HL-60 (cell line): ENCODE measurements around the gene PRPF6.

Source experiments
- POLR2AphosphoS5 ChIP-seq: IDR thresholded peaks from 2 replicates; pipeline ENCODE4 v1.6.1; 2012; ENCODE audit warnings: low read depth
- TF ChIP-seq, protein P1 (sequence below): IDR thresholded peaks from one replicate; pipeline ENCODE4 v1.5.1; 2011; ENCODE audit warnings: low read length, control low read depth, inconsistent platforms; ENCODE audit not compliant: insufficient read depth

DNA sequence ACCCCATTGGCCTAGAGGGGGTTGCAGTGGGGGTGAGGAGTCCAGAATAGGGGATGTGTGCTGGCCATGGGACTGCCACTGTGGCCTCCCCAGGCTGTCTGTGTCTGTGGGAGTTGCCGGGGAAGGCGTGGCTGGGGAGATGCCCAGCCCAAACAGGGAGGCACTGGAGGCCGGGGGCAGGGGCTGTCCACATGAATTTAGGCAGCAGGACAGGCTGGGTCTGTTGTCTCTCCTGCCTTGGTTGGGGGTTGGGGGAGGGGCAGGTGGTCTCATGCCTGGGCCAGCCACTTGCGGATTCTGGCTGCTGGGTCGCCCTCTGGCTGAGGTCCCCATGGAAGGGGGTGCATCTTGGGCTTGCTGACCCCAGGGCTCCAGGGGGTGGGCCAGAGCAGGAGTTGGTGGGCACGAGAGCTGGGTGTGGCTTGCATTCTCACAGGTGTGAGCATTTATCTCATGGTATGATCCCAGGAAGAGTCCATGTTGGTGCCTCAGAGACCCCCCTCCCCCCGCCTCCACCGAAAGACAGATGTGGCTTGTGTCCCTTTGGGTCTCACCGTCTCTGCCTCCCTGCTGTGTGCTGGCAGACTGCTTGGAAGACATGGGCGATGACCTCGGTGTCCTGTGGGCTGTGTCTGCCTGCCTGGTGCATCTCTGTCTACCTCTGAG is 64.5 kb downstream of the PRPF6 start:
- no peak for TF ChIP-seq POLR2AphosphoS5
- TF ChIP-seq, protein P1, sequence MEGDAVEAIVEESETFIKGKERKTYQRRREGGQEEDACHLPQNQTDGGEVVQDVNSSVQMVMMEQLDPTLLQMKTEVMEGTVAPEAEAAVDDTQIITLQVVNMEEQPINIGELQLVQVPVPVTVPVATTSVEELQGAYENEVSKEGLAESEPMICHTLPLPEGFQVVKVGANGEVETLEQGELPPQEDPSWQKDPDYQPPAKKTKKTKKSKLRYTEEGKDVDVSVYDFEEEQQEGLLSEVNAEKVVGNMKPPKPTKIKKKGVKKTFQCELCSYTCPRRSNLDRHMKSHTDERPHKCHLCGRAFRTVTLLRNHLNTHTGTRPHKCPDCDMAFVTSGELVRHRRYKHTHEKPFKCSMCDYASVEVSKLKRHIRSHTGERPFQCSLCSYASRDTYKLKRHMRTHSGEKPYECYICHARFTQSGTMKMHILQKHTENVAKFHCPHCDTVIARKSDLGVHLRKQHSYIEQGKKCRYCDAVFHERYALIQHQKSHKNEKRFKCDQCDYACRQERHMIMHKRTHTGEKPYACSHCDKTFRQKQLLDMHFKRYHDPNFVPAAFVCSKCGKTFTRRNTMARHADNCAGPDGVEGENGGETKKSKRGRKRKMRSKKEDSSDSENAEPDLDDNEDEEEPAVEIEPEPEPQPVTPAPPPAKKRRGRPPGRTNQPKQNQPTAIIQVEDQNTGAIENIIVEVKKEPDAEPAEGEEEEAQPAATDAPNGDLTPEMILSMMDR, result no peak
